HG02870 (cell line): Measurements from ENCODE around the gene TRAF5.
A peak's percentile ranks its signal among the peaks of the same experiment; 100 is the strongest.

Source experiments
- ATAC-seq: cut with Tn5 transposase; IDR thresholded peaks from one replicate; pipeline ENCODE4 v1.9.1; 2021; ENCODE audit warnings: mild to moderate bottlenecking, moderate library complexity; ENCODE audit not compliant: unreplicated experiment

Gene TRAF5

GRCh38 chr1:211327346-211327921 lies 801 bp downstream of the TRAF5 start:
- ATAC-seq, result peak; percentile 23

- no peak for ATAC-seq
These were observed 1.6 kb downstream of the TRAF5 start for GRCh38 chr1:211328084-211328694.

GRCh38 chr1:211328866-211329475 lies 2.3 kb downstream of the TRAF5 start:
- no peak for ATAC-seq

- ATAC-seq, result peak; percentile 57
These were observed 3.1 kb downstream of the TRAF5 start for GRCh38 chr1:211329764-211330201.

GRCh38 chr1:211330282-211330936 lies 3.8 kb downstream of the TRAF5 start:
- ATAC-seq, result no peak

- ATAC-seq, result no peak
These were observed 4.5 kb downstream of the TRAF5 start for GRCh38 chr1:211331011-211331709.

- ATAC-seq, result no peak
These were observed 5.5 kb downstream of the TRAF5 start for GRCh38 chr1:211332036-211332616.

- ATAC-seq, result no peak
These were observed 6.2 kb downstream of the TRAF5 start for GRCh38 chr1:211332830-211333229.

GRCh38 chr1:211333906-211334305 lies 7.3 kb downstream of the TRAF5 start:
- no peak for ATAC-seq

- no peak for ATAC-seq
These were observed 8.4 kb downstream of the TRAF5 start for GRCh38 chr1:211334986-211335385.

GRCh38 chr1:211335522-211336157 lies 9.0 kb downstream of the TRAF5 start:
- peak; percentile 81 for ATAC-seq

GRCh38 chr1:211336161-211336560 lies 9.5 kb downstream of the TRAF5 start:
- ATAC-seq, result peak; percentile 10

- no peak for ATAC-seq
These were observed 10.1 kb downstream of the TRAF5 start for GRCh38 chr1:211336775-211337174.

GRCh38 chr1:211337430-211338223 lies 11.0 kb downstream of the TRAF5 start:
- ATAC-seq, result no peak

- no peak for ATAC-seq
These were observed 11.6 kb downstream of the TRAF5 start for GRCh38 chr1:211338224-211338620.

- ATAC-seq, result no peak
These were observed 13.0 kb downstream of the TRAF5 start for GRCh38 chr1:211339631-211340041.

- ATAC-seq, result no peak
These were observed 14.2 kb downstream of the TRAF5 start for GRCh38 chr1:211340622-211341507.

GRCh38 chr1:211341999-211342398 lies 15.4 kb downstream of the TRAF5 start:
- ATAC-seq, result no peak

GRCh38 chr1:211343607-211344006 lies 17.0 kb downstream of the TRAF5 start:
- ATAC-seq, result no peak
